GM12801 (cell line): Measurements from ENCODE around the gene KHDC1L.

Experiments used
- TF ChIP-seq, protein P1 (sequence below): IDR thresholded peaks from one replicate; pipeline ENCODE4 v1.5.1; 2011; ENCODE audit warnings: control low read depth; ENCODE audit not compliant: insufficient read length; ENCODE audit errors: extremely low read depth

KHDC1L gene

DNA sequence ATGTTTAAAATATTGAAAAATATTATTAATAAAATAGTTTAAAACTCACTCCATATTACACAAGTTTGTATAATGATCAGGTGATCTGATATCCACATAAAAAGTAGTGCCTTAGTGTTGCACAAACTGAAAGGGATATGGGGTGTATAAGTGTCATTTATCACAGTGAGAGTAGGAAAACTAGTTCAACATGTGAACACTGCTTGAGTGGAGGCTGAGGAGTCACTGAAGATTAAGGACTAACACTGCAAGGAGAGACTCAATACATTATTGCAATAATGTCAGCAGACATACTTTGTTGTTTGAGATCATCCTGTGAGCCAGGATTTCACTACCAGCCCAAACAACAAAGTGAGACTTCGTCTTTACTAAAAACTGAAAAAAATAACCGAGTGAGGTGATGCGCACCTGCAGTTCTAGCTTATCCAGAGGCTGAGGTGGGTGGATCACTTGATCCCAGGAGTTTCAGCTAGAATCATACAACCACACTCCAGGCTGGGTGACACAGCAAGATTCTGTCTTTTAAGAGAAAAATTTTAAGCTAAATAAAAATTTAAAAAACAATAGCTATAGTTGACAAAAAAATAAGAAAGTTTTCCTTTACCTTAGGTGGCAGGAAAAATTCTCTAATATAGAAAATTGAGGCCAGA lies 2.4 kb upstream of the KHDC1L start:
- TF ChIP-seq, protein P1, sequence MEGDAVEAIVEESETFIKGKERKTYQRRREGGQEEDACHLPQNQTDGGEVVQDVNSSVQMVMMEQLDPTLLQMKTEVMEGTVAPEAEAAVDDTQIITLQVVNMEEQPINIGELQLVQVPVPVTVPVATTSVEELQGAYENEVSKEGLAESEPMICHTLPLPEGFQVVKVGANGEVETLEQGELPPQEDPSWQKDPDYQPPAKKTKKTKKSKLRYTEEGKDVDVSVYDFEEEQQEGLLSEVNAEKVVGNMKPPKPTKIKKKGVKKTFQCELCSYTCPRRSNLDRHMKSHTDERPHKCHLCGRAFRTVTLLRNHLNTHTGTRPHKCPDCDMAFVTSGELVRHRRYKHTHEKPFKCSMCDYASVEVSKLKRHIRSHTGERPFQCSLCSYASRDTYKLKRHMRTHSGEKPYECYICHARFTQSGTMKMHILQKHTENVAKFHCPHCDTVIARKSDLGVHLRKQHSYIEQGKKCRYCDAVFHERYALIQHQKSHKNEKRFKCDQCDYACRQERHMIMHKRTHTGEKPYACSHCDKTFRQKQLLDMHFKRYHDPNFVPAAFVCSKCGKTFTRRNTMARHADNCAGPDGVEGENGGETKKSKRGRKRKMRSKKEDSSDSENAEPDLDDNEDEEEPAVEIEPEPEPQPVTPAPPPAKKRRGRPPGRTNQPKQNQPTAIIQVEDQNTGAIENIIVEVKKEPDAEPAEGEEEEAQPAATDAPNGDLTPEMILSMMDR: no peak

- TF ChIP-seq, protein P1: no peak
These were observed 8.4 kb downstream of the KHDC1L start for GRCh38 chr6:73216859-73217258.

GRCh38 chr6:73209117-73209516 lies 16.2 kb downstream of the KHDC1L start:
- TF ChIP-seq, protein P1: no peak

- TF ChIP-seq, protein P1: no peak
These were observed 18.0 kb downstream of the KHDC1L start for GRCh38 chr6:73207221-73207837.

- TF ChIP-seq, protein P1: no peak
These were observed 21.0 kb downstream of the KHDC1L start for GRCh38 chr6:73204252-73204651.

DNA sequence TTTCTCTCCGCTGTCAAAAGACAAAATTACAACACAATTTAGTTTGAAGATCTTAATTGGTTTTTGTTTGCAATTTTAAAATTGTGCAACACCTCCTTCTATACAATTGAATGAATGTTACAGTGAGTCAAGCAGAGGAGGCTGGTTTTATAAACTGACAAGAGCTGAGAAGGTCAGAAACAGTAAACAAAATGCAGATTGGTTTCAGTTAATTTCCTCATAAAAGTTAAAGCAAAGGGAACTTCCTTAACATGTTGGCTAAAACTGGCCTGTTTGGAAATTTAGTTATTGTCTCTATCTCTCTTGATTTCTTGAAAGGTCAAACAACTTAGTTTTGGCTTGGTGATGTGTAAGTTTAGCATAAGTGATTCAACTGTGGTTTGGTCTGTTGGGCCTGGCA lies 22.2 kb downstream of the KHDC1L start:
- TF ChIP-seq, protein P1: no peak

GRCh38 chr6:73200735-73201134 lies 24.6 kb downstream of the KHDC1L start:
- TF ChIP-seq, protein P1: no peak

- TF ChIP-seq, protein P1: no peak
These were observed 25.0 kb downstream of the KHDC1L start for GRCh38 chr6:73200247-73200646.
